Activated B cell treated with CpG ODN at 0.5 μM for 24 hours (primary cell): Measurements from ENCODE around the gene ID4. TPM values are rescaled to one million over a fixed set of nuclear protein-coding genes. Genes with fewer than 3 reads are reported as not detected.

ENCODE experiments used
- ATAC-seq: fragments of 200-7000 bp; cut with Tn5 transposase; one replicate; pipeline ENCODE4 v1.10.0; 2021; ENCODE audit warnings: low read depth, mild to moderate bottlenecking, moderate library complexity
- CTCF ChIA-PET: fragments of 350-600 bp; sonication (Branson Sonifier 250); formaldehyde crosslinking; loops from one replicate; lab custom pipeline; 2021; ENCODE audit warnings: antibody characterized with exemption; lab: Charles Lee
- POLR2A ChIA-PET: fragments of 350-600 bp; sonication (Branson Sonifier 250); formaldehyde crosslinking; loops from one replicate; lab custom pipeline; 2021; ENCODE audit warnings: antibody characterized with exemption; lab: Charles Lee
- DNase-seq: peaks from one replicate; pipeline ENCODE4 v3.0.0; 2022
- H3K27ac Mint-ChIP-seq: one replicate; pipeline ENCODE4 v1.8.0; 2020; ENCODE audit warnings: mixed read lengths
- H3K27me3 Mint-ChIP-seq: one replicate; pipeline ENCODE4 v1.8.0; 2021; ENCODE audit warnings: mixed read lengths
- H3K36me3 Mint-ChIP-seq: one replicate; pipeline ENCODE4 v1.8.0; 2021; ENCODE audit warnings: low read depth, mixed read lengths
- H3K4me1 Mint-ChIP-seq: one replicate; pipeline ENCODE4 v1.8.0; 2021; ENCODE audit warnings: mixed read lengths
- H3K4me3 Mint-ChIP-seq: one replicate; pipeline ENCODE4 v1.8.0; 2020; ENCODE audit warnings: mild to moderate bottlenecking, mixed read lengths
- H3K9me3 Mint-ChIP-seq: one replicate; pipeline ENCODE4 v1.8.0; 2020; ENCODE audit warnings: mixed read lengths
- CTCF ChIP-seq: fragments of 200-600 bp; IDR thresholded peaks from one replicate; pipeline ENCODE4 v1.8.0; 2022; ENCODE audit warnings: antibody characterized with exemption, mild to moderate bottlenecking
- intact Hi-C: fragments of 100-400 bp; cut with micrococcal nuclease; formaldehyde crosslinking; loops from one replicate; pipeline ENCODE4 v1.15.1; 2024
- total RNA-seq: library from RNA; stranded (reverse); gene quantifications from 2 replicates; pipeline ENCODE4 v1.2.3, GENCODE V29; 2022

Gene ID4
- total RNA-seq, 1 donor from 2014 or later: not detected

GRCh38 chr6:19845266-19846041 is 8.3 kb downstream of the ID4 start:
- no peak for ATAC-seq
- Mint-ChIP-seq H3K4me1 (no peaks in the 10 kb centered on the region), H3K27me3 (peaks cover 16% of the 10 kb centered on the region), H3K9me3 (no peaks in the 10 kb centered on the region), H3K27ac (no peak overlapping the region), H3K4me3 (no peak overlapping the region), H3K36me3 (no peaks in the 10 kb centered on the region)
- CTCF ChIA-PET: no interaction called here
- no peak for DNase-seq
- TF ChIP-seq CTCF: no peak
- POLR2A ChIA-PET: no interaction called here
- intact Hi-C loops: no loop called here

- POLR2A ChIA-PET: no interaction called here
- no peak for DNase-seq
- H3K36me3 Mint-ChIP-seq: no peaks in the 10 kb centered on the region
- no peaks in the 10 kb centered on the region for H3K4me1 Mint-ChIP-seq
- no peak overlapping the region for H3K4me3 Mint-ChIP-seq
- no peak for ATAC-seq
- TF ChIP-seq CTCF: no peak
- no peaks in the 10 kb centered on the region for H3K9me3 Mint-ChIP-seq
- intact Hi-C loops: no loop called here
- H3K27me3 Mint-ChIP-seq: peaks cover 3% of the 10 kb centered on the region
- CTCF ChIA-PET: no interaction called here
- no peak overlapping the region for H3K27ac Mint-ChIP-seq
These were observed 11.4 kb downstream of the ID4 start for GRCh38 chr6:19848465-19849029.

- H3K9me3 Mint-ChIP-seq: no peaks in the 10 kb centered on the region
- CTCF ChIA-PET: no interaction called here
- H3K27ac Mint-ChIP-seq: no peak overlapping the region
- DNase-seq (no peak), ATAC-seq (no peak)
- no peak for TF ChIP-seq CTCF
- H3K36me3 Mint-ChIP-seq: no peaks in the 10 kb centered on the region
- H3K4me1 Mint-ChIP-seq: no peaks in the 10 kb centered on the region
- intact Hi-C loops: no loop called here
- POLR2A ChIA-PET: no interaction called here
- H3K4me3 Mint-ChIP-seq: no peak overlapping the region
- H3K27me3 Mint-ChIP-seq: peaks cover 1% of the 10 kb centered on the region
These were observed 12.0 kb downstream of the ID4 start for GRCh38 chr6:19849196-19849595.

- POLR2A ChIA-PET: no interaction called here
- H3K9me3 Mint-ChIP-seq: no peaks in the 10 kb centered on the region
- no peak overlapping the region for H3K27ac Mint-ChIP-seq
- intact Hi-C loops: no loop called here
- ATAC-seq (no peak), DNase-seq (no peak)
- CTCF ChIA-PET: no interaction called here
- H3K27me3 Mint-ChIP-seq: peaks cover 1% of the 10 kb centered on the region
- no peaks in the 10 kb centered on the region for H3K36me3 Mint-ChIP-seq
- H3K4me3 Mint-ChIP-seq: no peak overlapping the region
- H3K4me1 Mint-ChIP-seq: no peaks in the 10 kb centered on the region
- TF ChIP-seq CTCF: no peak
These were observed 12.6 kb downstream of the ID4 start for GRCh38 chr6:19849755-19850154.

GRCh38 chr6:19851241-19852089 is 14.3 kb downstream of the ID4 start:
- H3K4me1 Mint-ChIP-seq: no peaks in the 10 kb centered on the region
- no peaks in the 10 kb centered on the region for H3K36me3 Mint-ChIP-seq
- DNase-seq (no peak), ATAC-seq (no peak)
- CTCF ChIA-PET: no interaction called here
- no peak for TF ChIP-seq CTCF
- H3K27ac Mint-ChIP-seq: no peak overlapping the region
- POLR2A ChIA-PET: no interaction called here
- no peak overlapping the region for H3K4me3 Mint-ChIP-seq
- intact Hi-C loops: no loop called here
- no peaks in the 10 kb centered on the region for H3K9me3 Mint-ChIP-seq
- H3K27me3 Mint-ChIP-seq: no peaks in the 10 kb centered on the region
